ENCODE data around the gene ACKR4. TPM values are rescaled to one million over a fixed set of nuclear protein-coding genes. Genes with fewer than 3 reads are reported as not detected.

Gene ACKR4
- total and polyA plus RNA-seq, 2 of the 8 experiments (the other 6 are each of a cell fraction or from before 2014, with no cell fraction given): not detected

GRCh38 chr3:132645058-132645457 lies 48.0 kb downstream of the ACKR4 start:
- H3K18ac ChIP-seq (ENCODE audit: extremely low read depth, low read length): no peak overlapping the region
- H3K23me2 ChIP-seq (ENCODE audit: low read depth, low read length): no peaks in the 10 kb centered on the region
- no peak overlapping the region for H3K4me3 ChIP-seq (ENCODE audit: extremely low read depth in 1 of 4, insufficient read depth in 2 of 4, low read depth in 3 of 4, low read length in 4 of 4)
- H3K14ac ChIP-seq (ENCODE audit: insufficient read length): no peak overlapping the region
- DNase-seq (ENCODE audit: low read depth in 1 of 2, low spot score in 2 of 2): no peak
- no peaks in the 10 kb centered on the region for H3K79me1 ChIP-seq (ENCODE audit: low read depth, low read length)
- H3K4me1 ChIP-seq (replicated peaks in 1 of 4; ENCODE audit: control insufficient read depth in 3 of 4, insufficient read depth in 4 of 4, low read length in 3 of 4): no peaks in the 10 kb centered on the region
- no peak overlapping the region for H2BK5ac ChIP-seq (ENCODE audit: low read depth, low read length)
- WGBS, 2 experiments (ENCODE audit: extremely low coverage in 1 of 2, insufficient coverage in 1 of 2, insufficient read length in 1 of 2, insufficient replicate concordance in 2 of 2, low coverage in 1 of 2, low lambda C conversion rate in 2 of 2, missing lambda C conversion rate in 1 of 2): 94% methylated on average over 1 of the region's 1 CpG; no CpG with 5 or more reads in 1 of the 2 experiments
- H3K36me3 ChIP-seq (ENCODE audit: control insufficient read depth in 2 of 4, insufficient read depth in 4 of 4, low read length in 3 of 4): no peaks in the 10 kb centered on the region
- H4K91ac ChIP-seq (replicated peaks; ENCODE audit: insufficient read length, low read length): no peak overlapping the region
- no peak for TF ChIP-seq E2F6 (IDR thresholded peaks at IDR 0.05)
- no peak for TF ChIP-seq PHF8 (conservative IDR thresholded peaks at IDR 0.05; ENCODE audit: low read depth, low read length)
- no peak for TF ChIP-seq CTBP2 (IDR thresholded peaks at IDR 0.05; ENCODE audit: borderline replicate concordance, insufficient read depth, insufficient read length, low read length)
- TF ChIP-seq BRCA1 (IDR thresholded peaks at IDR 0.05; ENCODE audit: low read depth, low read length): no peak
- no peak for TF ChIP-seq NANOG (IDR thresholded peaks at IDR 0.05; ENCODE audit: insufficient read depth, low read depth, low read length, poor library complexity, severe bottlenecking)
- TF ChIP-seq CBX5 (IDR thresholded peaks at IDR 0.05; ENCODE audit: low read depth, low read length): no peak
- no peak for TF ChIP-seq GABPA (IDR thresholded peaks at IDR 0.05; ENCODE audit: borderline replicate concordance, insufficient read depth, low read length)
- TF ChIP-seq RBBP5 (IDR thresholded peaks at IDR 0.05; ENCODE audit: borderline replicate concordance, low read depth, low read length): no peak
- H3K27ac ChIP-seq (ENCODE audit: low read depth, low read length): no peak overlapping the region
- H4K5ac ChIP-seq (ENCODE audit: insufficient read length, low read depth, low read length): no peak overlapping the region
- H2BK120ac ChIP-seq (replicated peaks; ENCODE audit: low read depth, low read length): no peak overlapping the region
- H3K4ac ChIP-seq (replicated peaks; ENCODE audit: insufficient read length, low read depth, low read length): no peak overlapping the region
- H3K9me3 ChIP-seq (ENCODE audit: insufficient read depth in 2 of 2, low read depth in 1 of 2, low read length in 1 of 2): no peaks in the 10 kb centered on the region
- no peak overlapping the region for H4K8ac ChIP-seq (ENCODE audit: extremely low read depth, insufficient read depth, low read length)
- ChIA-PET CTCF (ENCODE audit: partially characterized antibody) (interaction anchor here (1.2 to 2.5 kb wide), 2 partner anchors 107 to 110 kb away, joined by 5 to 16 read pairs; no protein-coding TSS in a partner anchor), POLR2A (ENCODE audit: partially characterized antibody) (no interaction called here)
- H2BK15ac ChIP-seq (ENCODE audit: low read length): no peak overlapping the region
- H4K20me1 ChIP-seq (replicated peaks in 1 of 2; ENCODE audit: control insufficient read depth in 1 of 2, insufficient read depth in 2 of 2, low read length in 2 of 2): no peaks in the 10 kb centered on the region
- H2AK5ac ChIP-seq (ENCODE audit: low read depth, low read length): no peak overlapping the region
- H3K23ac ChIP-seq (ENCODE audit: insufficient read length): no peak overlapping the region
- no peak overlapping the region for H2BK12ac ChIP-seq (ENCODE audit: low read depth, low read length)
- no peak overlapping the region for H3K4me2 ChIP-seq (ENCODE audit: insufficient read depth in 1 of 2, low read depth in 2 of 2, low read length in 2 of 2)
- no peak overlapping the region for H2AFZ ChIP-seq (ENCODE audit: low read length)
- H3K27me3 ChIP-seq (replicated peaks in 1 of 4; ENCODE audit: control insufficient read depth in 3 of 4, extremely low read depth in 1 of 4, insufficient read depth in 3 of 4, low read length in 3 of 4): no peaks in the 10 kb centered on the region
- H2BK20ac ChIP-seq (ENCODE audit: low read length): no peak overlapping the region
- no peak overlapping the region for H3K56ac ChIP-seq (replicated peaks; ENCODE audit: insufficient read length, low read depth, low read length)
- H3K9ac ChIP-seq (replicated peaks in 1 of 4; ENCODE audit: extremely low read depth in 1 of 4, low read depth in 3 of 4, low read length in 3 of 4): no peak overlapping the region
- H3K79me2 ChIP-seq (ENCODE audit: control insufficient read depth in 1 of 2, insufficient read depth in 2 of 2, low read length in 2 of 2): no peaks in the 10 kb centered on the region
- no peak for FAIRE-seq
